Measurements from ENCODE around the gene LINC00237.

The LINC00237 gene

GRCh38 chr20:21125072-21125848 lies 19.1 kb upstream of the LINC00237 start:
- DNase-seq, result no peak

DNA sequence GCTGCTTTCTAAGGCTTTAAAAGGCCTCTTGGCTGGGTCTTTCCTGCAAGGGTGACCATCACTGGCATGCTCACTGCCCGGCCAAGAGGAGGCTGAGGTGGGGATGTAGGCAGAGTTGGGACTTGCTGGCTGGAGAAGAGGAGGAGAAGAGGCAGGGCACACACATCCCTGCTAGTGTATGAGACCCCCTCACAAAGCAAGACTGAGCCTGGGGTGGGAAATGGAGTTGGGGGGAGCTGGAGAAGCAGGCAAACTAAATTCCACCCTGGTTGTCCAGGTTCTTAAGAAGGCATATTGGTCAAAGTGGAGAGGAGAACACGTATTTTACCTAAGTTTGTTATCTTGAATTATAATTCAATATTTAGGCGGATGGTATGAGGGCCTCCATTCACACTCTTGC lies 18.0 kb upstream of the LINC00237 start:
- DNase-seq, result no peak

GRCh38 chr20:21118782-21119181 lies 12.6 kb upstream of the LINC00237 start:
- no peak for DNase-seq

GRCh38 chr20:21118138-21118537 lies 12.0 kb upstream of the LINC00237 start:
- DNase-seq, result no peak

- no peak for DNase-seq
Observed at GRCh38 chr20:21117521-21117920, 11.4 kb upstream of the LINC00237 start.

DNA sequence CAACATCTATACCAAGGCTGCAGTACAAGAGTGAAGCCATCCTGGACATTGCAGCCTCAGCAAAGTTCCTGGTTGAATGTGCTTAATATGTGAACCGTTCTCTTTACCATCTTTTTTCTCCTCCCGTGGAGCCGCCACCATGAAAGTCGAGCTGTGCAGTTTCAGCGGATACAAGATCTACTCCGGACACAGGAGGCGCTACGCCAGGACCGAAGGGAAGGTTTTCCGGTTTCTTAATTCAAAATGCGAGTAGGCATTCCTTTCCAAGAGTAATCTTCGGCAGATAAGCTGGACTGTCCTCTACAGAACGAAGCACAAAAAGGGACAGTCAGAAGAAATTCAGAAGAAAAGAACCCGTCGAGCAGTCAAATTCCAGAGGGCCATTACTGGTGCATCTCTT lies 8.4 kb upstream of the LINC00237 start:
- no peak for DNase-seq

- DNase-seq, result no peak
Observed at GRCh38 chr20:21113697-21114096, 7.5 kb upstream of the LINC00237 start.

- DNase-seq, result no peak
Observed at GRCh38 chr20:21111416-21111815, 5.3 kb upstream of the LINC00237 start.

DNA sequence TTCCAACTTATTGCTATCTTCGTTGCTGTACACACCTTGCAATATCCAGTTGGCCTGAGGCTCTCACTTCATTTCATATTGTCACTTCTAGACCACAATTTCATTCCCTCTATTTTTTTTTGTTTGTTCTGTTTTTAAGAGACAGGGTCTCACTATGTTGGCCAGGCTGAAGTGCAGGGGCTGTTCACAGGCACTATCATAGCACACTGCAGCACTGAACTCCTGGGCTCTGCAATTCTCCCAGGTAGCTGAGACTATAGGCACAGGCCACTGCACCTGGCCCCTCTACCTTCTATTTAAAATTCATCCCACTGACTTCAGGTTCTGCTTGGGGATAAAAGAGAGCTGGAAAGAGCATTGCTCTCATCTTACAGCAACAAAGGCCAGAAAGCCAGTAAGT lies 4.7 kb upstream of the LINC00237 start:
- no peak for DNase-seq

- DNase-seq, result no peak
Observed at GRCh38 chr20:21109144-21109543, 3.0 kb upstream of the LINC00237 start.

GRCh38 chr20:21105429-21106170 lies 558 bp downstream of the LINC00237 start:
- DNase-seq, result no peak

DNA sequence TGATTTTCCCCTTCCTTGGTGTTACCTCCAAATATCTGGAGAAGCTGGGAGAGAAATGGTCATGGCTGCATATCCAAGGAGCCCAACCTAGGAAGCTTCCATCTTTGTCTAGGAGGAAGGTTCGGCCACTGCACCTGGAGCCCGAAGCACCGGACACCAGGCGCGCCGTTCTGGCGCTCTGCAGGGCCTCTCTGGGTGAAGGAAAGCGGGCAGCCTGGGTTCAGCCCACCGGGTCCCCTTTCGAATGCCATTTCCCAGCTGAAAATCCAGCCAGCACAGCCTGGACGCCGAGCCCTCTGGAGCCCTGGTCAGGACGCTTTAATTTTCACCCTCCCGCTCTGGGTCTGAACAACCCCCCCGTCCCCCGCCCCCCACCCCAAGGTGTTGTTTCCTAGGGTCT lies 1.2 kb downstream of the LINC00237 start:
- DNase-seq, result no peak

DNA sequence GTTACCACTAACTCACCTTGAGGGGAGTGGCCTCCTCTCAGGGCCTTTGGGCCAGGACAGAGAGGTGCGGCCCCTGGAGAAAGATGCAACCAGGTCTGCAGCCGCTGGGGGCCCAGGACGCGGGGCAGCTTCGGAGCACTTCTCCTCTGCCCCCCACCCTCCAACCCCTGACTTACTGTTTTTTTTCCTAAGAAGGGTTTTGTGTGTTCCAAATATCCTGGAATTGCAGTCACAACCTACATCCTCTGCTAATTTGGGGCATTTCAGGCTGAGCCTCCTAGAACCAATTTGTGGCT lies 1.7 kb downstream of the LINC00237 start:
- no peak for DNase-seq

DNA sequence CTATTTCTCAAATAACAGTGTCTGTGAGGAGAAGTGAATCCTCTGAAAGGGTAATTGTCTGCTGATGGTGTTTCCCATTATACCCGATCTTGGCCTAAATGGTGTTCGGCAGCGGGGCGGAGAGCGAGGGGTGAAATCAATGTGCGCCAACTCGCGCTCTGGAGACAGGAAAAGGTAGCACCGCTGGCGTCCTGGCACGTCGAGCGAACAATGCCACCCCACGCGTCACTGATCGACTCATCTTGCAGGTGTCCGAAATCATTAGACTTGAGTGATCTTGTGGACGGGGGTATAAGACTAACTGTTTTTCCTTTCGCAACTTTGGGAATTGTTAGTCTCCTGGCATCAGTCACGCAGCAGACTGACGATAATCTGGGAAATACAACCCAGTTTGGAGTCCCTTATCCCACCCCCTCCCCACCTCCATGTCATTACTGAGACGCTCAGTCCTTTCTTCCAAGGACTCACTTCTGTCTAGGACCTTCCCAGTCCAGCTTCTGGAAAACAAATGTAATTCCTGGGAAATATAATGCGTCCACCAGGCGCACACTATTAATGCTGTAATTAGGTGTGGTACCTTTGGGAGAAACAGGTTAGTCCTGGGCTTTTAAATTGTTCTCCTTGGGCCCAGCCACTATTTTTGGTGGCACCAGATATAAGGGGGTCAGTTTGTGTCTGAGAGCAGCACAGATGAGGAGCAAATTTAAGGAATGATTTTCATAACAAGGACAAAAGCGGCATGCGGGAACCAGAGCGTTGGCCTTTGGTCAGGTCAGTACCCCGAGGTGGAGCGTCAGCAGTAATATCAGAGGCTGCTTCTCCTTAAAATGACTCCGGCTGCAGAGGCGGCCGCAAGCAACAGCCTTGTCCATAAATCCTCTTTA lies 2.3 kb downstream of the LINC00237 start:
- DNase-seq, result no peak

DNA sequence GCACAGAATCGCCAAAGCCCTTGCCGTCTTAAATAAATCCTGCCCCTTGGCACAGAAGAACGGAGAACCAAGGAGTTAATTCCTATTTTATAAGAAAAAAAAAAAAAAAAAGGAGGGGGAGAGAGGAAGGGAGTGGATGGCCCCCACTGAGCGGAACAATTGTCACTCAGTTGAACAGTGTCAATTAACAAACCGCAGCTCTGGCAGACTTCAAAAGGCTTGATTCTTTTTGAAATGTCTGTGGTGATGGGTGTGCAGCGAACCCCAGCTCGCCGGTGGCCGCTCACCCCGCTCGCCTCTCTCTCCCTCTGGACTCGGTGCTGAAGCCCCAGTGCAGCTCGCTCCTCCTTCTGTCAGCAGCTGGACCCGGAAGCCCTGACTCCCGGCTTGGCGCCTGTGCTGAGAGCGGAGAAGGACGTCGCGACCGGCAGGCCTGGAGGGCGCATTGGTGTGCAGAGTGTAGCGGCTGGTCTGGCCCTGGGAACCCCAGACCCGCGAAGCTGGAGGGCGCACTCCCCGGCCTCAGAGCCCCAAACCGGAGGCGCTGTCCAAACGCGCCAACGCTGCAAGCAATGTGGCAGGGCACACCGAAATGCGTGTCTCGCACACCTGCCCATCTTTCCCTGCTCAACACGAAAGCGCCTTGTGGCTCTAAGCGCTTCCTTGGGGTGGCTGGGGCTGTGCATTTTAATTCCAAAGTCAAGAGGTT lies 3.4 kb downstream of the LINC00237 start:
- no peak for DNase-seq

GRCh38 chr20:21101932-21102575 lies 4.1 kb downstream of the LINC00237 start:
- no peak for DNase-seq

DNA sequence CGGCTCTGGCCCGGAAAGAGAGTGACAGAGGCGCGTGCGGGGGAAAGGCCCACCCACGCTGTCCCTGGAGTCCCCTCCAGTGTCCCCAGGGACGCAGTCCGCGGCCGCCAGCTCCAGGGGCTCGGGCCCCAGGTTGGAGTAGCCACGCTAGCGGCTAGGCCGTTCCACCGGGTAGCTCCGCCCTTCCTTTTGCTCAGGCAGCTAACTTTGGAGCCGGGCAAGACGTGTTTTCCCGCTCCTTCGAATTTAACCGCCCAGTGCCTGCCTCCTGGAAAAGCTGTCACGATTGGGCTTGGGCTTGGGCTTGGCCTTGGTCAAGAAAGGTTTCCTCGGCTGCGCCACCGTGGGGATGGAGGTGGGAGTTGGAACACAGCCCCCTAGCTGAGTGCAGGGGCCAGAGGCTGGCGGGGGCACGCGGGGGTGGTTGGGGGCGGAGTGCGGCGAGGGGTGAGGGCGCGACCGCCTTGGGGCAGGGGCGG lies 4.7 kb downstream of the LINC00237 start:
- no peak for DNase-seq

GRCh38 chr20:21100578-21101452 lies 5.3 kb downstream of the LINC00237 start:
- DNase-seq, result no peak

GRCh38 chr20:21099751-21100577 lies 6.2 kb downstream of the LINC00237 start:
- DNase-seq, result no peak

- no peak for DNase-seq
Observed at GRCh38 chr20:21096321-21097043, 9.7 kb downstream of the LINC00237 start.
